Kidney capillary endothelial cell (primary cell): ENCODE measurements around the gene NABP2.
"Not testable (repeated sequence)": the region's sequence is repeated elsewhere in the genome, so short reads cannot be mapped to it uniquely, and the experiment has no call there.

Source experiments
- DNase-seq: peaks from one replicate; pipeline ENCODE4 v3.0.0-alpha.2; 2018; ENCODE audit warnings: low spot score

Gene NABP2

DNA sequence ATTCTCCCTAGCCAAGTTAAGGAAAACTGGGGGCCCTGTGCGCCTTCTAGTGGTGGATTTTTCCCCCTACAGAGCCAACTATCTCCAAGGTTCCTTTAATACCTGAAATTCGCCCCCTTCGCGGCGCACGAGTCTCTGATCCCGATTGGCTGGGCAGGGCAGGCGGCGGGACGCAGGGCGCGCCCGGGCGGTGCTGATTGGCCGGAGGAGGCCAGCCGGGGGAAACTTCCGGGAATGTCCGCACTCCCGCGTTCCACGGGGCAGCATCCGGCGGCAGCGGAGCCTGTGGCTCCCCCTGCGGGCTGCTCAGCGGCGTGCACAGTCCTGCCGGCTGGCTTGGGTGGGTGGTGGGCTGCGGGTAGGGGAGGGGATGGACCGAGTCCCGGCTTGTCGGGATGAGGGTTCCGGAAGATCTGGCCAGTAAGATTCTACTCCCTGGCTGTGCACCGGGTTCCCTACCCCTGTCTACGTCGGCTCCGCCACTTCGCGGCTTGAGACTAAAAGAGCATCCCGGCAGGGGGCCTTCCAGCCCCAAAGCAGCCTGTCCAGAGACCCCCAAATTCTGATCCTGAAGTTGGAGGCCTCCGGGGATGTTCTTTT, at the start of gene NABP2:
NABP2 (plus strand) TSS at position 241 of the 600 bp plus-strand sequence. CDS start 515 bp downstream, outside the sequence.
- peak; percentile 96 for DNase-seq

DNA sequence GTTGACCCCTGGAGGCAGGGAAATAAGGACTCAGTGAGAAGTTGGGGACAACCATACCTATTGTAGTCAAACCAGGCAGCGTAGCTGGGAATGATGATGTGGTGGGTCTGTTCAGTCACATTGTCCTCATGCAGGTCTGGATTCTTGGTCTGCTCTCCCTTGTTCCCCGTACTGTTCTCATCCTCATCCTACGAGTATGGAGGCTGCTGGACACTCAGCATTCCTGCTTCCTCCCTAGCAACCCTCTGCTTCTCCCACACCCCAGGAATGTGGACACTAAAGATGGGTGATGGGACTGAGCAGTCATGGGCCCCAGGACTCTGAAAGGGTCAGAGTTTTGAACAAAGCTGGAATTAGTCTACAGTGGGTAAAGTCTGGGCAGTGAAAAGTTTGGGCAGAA, 45.8 kb upstream of the NABP2 start:
- DNase-seq = no peak

DNA sequence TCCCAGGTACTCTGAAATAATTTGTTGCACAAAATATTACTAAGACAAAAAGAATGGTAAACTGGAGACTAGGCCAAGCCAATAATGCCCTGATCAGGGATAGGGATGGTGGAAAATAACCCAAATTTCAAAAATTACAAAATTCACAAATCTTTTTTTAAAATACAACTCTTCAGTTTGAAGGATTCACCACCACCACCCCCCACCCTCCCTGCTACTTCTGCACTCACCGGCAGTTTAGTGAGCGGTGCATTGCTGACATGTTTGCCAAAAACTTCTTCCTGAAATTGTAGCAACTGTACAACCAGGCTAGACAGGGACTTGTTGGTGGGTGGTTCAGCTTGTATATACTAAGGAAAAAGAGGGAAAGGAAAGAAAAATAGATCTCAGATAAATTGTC, 37.2 kb upstream of the NABP2 start:
- no peak for DNase-seq

DNA sequence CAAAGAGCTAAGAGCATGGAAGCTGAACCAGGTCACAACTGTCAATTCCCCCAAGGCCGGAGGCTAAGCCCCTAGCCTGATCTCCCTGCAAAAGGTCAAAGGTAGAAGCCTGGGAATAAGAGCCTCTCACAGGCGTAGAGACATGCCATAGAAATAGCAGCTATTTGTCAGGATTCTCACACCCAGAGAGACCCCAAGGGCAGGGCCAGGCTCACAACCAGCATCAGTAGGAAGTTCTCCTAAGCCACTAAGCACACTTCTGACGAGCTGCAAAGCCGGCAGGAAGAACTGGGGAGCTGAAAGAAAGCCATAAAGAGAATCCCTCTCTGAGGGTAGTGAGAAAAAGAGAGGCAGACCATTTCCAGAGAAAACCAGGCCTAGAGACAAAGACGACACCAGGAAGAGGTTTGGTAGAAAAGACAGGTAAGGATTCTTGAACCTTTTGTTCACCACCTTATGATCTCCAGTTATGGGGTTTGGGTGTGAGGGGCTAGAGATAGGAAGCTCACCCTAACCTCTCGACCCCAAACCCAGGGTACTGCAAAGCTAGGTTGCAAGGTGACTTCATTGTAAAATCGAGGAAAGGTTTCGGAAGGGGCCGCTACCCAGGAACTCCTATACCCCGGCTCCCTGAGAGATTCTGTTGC, 35.9 kb upstream of the NABP2 start:
- DNase-seq = no peak

DNA sequence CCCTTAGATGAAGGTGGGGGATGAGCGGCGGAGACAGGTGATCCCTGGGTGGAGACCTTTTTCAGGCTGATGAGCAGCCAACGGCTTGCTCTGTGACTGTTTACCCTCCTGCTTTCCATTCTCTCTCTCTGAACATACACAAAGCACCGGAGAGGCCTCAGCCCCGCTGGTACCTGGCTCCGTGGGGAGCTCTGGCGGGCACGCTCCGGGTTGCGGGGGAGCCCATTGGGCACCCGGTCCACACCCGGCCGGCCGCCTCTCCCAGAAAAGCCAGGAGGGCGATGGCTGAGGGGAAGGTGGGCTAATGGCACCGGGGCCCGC, 35.4 kb upstream of the NABP2 start:
- DNase-seq = no peak

DNA sequence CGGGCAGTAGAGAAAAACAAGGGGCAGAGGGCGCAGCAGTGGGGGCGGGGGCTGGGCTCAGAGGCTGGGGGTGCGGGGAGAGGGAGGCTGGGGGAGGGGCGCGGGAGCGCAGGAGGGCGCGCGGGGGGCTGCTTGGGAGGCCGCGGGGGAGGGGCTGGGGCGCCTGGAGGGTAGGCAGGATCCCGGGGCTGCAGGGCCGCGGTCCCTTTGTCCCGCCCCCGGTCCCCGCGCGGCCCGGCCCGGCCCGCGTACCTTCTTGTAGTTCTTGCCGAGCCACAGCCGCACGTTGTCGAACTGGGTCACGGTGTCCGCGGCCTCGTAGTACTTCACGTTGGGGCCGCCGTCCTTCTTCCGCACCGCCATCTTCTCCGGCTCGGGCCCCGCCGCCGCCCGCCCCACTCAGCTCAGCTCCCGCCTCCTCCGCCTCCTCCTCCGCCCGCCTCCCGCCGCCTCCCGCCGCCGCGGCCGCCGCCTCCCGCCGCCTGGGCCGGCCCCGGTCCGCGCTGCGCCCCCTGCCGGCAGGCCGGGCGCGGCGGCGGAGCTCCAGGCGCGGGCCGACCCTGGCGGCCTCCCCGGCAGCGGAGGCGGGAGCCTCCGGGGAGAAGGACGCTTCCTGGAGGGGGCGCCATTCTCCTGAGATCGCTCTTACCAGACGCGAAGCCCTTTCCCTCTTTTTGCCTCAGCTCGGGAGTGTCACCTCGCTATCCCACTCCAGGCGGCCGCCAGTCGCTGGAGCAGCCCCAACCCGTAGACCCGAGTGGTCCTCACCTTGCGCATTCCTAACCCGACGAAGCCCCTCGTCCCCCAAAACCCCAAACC, 34.8 kb upstream of the NABP2 start, which contains the start of gene SMARCC2:
SMARCC2 (minus strand) TSS at position 385 of the 819 bp plus-strand sequence; CDS start at position 363, 22 bp downstream.
- peak; percentile 91 for DNase-seq

DNA sequence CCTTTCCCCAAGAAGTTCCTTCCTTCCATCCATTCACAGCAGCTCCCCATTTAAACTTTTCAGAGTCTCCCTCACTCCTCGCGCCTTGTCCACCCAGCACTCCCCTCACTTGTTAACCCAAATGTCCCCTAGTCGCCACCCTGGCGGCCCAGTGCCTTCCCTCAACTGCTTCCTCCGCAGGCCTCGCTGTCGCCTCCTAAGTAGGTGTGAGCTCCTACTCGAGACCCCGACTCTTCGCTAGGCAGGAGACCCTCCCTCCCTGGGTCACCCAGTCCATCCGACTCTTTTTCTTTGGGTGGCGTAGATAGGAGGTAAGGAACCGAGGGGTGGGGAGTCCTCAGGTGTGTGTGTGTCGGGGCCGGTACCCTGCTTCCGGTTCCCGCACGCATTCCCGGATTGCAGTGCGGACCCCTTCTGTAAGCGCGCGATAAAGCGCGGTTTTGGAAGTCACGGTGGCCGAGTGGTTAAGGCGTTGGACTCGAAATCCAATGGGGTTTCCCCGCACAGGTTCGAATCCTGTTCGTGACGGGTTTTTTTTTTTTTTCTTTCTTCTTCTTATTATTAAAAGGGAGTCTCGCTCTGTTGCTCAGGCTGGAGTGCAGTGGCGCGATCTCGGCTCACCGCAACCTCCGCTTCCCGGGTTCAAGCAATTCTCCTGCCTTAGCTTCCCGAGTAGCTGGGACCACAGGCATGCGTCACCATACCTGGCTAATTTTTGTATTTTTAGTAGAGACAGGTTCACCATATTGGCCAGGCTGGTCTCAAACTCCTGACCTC, 34.0 kb upstream of the NABP2 start:
- DNase-seq = peak; percentile 82

DNA sequence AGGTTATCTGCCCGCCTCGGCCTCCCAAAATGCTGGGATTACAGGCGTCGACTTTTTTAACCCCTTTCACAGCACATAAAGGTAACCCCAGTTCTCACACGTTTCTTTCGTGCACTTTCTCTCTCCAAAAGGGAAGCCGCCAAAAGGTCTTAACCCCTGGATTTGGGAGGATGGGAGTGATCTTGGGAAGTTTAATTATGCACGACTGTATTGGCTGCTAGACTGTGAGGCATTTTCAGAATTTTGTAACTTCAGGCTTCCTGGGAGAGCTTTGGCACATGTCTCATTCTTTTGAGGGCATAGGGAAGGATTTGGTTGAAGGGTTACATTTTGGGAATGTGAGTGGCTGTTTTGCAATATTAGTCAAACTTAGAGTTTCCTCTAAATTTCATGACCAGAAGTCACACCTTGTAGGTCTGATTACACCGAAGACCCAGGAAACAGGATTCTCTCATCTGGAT, 33.4 kb upstream of the NABP2 start:
- DNase-seq = no peak

DNA sequence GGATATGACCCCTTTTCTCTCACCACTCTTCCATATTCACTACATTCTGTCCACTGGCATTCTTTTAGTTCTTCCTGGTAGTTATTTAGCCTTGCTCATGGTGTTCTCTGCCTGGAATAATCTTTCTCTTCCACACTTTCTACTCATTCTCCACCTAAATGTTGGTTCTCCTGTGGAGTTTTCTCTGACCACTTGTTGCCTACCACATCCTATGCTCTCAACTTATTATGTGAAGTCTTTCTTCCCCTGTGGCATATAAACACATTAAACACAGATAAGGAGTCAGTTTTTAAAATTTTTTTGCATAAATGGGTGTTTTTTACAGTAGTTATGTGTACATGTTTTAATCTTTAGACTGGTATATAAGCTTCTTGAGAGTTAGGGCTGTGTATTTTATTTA, 31.6 kb upstream of the NABP2 start:
- DNase-seq = no peak

DNA sequence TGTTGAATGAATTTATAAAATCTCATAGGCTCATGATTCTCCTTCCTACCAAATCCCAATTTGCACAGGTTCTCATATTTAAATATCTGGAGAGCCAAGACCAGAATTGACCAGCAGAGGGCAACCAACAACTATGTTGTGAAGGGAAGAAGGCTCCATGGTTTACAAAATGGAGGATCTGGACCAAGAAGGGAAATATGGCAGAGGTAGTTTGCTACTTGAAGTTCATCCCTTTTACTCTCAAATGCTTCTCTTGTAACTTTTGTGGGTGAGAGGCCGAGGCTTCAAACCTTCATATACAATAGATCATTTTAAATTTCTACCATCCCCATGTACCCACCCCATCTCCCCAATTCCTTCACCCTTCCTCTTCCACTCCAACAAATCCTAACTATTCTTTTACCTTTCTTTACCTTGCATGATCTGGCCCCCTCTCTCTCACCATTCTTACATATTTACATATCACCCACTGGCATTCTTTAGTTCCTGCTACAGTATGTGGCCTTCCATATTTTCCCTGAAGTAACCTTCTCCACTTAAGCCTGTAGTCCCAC, 31.0 kb upstream of the NABP2 start:
- DNase-seq = peak; percentile 80

DNA sequence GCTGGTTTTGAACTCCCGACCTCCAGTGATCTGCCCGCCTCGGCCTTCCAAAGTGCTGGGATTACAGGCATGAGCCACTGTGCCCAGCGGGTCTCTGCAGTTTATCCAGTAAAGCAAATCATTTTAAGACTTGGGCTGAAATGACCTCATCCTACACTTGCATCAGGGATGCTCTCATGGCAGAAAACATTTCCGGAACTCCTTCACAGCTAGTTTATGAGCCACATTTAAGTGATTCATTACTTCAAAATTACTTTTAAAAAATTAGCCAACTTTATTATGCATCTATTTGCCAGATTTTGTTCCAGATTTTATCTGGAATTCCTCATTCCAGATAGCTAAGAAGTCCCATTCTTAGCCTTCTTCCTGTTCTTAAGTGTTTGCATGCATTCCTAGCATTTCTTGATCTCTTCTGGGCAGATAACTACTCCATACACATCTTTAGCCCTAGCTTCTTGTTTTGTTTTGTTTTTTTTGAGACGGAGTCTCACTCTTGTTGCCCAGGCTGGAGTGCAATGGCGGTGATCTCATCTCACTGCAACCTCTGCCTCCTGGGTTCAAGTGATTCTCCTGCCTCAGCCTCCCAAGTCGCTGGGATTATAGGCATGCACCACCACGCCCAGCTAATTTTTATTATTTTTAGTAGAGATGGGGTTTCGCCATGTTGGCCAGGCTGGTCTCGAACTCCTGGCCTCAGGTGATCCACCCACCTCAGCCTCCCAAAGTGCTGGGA, 27.2 kb upstream of the NABP2 start:
- DNase-seq = not testable (repeated sequence)

DNA sequence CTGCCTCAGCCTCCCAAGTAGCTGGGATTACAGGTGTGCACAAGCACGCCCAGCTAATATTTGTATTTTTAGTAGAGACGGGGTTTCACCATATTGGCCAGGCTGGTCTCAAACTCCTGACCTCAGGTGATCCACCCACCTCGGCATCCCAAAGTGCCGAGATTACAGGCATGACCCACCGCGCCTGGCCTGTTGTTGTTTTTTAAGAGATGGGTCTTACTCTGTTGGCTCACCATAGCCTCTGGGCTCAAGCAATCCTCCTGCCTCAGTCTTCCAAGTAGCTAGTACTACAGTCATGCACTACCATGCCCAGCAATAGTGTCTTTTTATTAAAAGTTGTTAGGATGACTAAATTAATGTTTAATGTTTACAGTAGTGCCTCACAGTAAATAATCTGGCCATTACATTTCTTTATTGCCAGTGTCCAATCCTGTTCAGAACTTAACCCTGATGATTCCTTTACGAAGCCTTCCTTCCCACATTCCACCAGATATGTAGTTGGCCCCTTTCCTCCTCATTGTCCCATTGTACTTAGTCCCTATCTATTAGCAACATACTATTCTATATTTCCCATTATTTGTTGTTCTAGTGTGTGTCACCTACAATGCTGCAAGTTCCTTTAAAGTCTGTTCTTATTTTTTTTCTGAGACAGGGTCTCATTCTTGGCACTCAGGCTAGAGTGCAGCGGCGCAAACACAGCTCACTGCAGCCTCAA, 26.1 kb upstream of the NABP2 start:
- no peak for DNase-seq

DNA sequence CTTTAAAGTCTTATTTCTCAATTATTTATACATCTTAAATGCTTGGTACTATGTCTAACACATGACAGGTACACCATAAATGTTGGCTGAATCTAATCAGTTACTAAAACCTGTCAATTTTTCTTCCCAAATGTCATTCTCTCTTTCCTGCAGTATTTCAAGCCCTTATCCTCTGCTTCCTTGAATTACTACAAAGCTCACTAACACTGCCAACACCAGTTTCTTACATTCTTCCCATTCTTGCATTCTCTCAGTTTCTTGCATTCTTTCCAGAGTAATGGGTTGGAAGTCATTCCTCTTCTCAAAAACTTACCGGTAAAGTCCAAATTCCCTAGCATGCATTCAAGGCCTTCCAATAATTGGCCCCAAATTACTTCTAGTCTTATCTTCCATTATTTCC, 25.3 kb upstream of the NABP2 start:
- DNase-seq = no peak

DNA sequence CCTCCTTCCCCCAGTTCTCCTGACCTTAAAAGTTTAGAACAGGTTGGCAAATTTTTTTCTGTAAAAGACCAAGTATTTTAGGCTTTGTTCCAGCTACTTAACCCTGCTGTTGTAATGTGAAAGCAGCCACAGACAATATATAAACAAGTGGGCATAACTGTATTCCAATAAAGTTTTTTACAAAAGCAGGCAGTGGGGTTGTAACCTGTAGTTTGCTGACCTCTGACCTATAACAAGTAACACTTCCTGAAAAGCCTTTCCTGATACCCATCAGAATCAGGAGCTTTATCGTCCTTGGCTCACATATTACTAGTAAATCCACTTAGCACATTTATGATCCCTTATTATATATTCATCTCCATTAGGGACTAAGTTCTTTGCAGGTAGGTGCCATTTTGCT, 21.8 kb upstream of the NABP2 start:
- DNase-seq = no peak

DNA sequence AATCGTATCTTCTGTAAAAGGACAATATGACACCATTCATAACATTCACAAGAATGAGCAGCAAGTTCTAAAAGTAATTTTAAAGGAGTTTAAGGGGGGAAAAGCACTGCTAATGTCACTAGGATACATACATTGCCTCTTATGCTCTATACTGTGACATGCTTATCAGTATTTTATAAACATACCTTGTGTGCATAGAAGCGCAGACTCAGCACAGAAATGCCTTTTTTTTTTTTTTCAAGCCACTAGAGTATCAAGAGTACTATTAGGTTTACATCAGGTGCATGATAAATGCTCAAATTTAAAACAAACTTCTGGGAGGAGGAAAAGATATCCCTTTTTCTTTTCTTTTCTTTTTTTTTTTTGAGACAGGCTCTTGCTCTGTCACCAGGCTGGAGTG, 21.3 kb upstream of the NABP2 start:
- no peak for DNase-seq

DNA sequence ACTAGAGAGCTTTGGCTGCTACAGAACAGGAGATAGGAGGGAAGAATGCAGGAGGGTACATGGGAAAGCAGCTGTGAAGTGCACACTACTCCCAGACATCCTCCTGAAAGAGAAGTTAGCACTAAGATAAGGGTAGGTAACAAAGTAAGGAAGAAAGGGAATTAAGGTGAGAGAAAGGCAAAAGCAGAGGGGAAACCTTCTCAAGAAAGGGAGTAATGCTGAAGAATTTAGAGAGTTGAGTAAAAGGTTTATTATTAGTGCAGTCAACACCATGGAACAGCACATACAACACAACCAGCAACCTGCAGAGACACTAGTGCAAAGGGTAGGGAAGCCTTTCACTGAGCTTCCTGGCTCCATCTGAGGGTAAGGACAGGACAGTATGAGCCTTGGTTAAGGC, 19.9 kb upstream of the NABP2 start:
- DNase-seq = no peak

DNA sequence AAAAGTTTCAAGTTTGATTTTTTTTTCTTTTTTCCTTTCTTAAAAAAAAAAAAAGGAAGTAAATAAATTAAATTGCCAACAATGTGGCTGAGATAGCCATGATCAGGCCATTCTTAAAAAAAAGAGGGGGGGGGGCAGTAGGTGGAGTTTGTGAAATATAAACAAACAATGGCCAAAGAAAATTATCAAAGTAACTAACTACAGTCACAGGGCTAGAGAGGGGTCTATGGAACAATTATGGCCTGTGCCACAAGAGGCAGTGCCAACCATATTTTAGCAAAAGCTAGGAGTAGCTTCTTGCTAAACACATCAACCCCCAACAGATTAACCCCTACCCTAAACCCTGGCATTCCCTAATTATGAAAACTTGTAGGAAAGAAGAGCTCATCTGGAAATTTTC, 18.7 kb upstream of the NABP2 start:
- DNase-seq = no peak

DNA sequence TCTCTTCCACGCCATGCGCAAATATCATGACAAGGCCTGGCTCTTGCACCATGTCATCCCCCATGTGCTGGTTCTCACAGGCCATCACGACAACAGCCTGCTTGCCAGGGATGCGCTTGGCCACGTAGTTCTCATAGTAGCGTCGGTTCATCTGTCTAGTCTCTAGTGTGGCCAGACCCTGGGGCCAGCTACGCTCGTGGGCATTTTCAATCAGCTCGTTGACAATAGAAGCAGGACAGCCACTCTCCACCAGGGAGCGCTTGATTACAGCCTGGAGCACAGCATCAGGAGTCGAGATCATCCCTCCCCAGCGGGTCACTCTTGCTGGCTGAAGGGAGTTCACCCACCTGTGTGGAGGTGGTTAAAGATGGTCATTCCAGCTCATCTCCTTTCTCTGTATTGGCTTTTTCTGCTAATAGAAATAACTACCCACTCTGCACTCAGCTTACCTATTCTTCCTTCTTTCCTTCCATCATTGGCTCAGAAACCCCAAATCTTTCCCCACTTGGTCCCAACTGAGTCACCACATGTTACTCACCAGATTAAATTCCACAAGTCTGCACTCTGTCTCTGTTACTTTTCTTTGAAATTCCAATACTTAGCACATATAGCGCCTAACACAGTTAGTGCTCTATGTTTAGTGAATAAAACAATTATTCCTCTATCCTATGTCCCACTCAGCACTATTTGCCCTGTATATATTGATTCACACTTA, 17.5 kb upstream of the NABP2 start:
- no peak for DNase-seq

DNA sequence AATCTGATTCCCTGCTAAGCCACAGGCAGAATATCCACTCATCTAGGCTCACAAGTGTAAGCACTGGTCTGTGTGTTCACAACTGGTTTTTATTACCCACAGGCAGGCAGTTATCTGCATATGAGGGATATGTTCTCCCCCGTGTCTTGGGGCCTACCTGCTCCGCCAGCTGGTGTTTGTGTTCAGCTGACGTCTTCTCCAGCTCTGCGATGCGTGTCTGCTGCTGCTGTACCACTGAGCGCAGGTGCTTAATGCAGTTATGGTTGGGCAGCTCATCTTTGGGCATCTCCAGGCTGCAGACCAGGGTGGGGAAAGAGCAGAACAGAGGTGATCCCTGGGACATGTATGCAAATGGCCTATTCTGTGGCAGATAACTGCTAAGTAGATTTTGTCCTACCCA, 16.1 kb upstream of the NABP2 start:
- DNase-seq = no peak

DNA sequence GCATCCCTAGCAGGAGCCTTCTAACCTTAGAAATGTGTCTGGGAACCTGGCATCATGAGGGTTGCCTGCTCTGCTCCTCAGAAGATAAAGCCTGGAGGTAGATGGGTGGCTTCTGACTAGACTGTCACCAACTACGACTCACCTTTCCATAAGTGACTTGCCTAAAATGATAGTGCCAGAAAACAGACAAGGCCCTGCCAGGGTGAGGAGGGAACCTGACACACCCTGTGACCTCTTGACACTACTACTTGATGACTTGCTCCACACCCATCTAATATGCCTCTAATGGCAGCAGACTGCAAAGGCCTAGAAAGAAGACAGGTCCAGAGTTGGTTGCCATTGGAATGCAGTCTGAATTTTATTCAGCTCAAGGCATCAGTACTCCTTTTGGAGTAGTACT, 11.8 kb upstream of the NABP2 start:
- DNase-seq = no peak
